ENCODE results near the gene ELMO1. TPM values are rescaled to one million over a fixed set of nuclear protein-coding genes. Genes with fewer than 3 reads are reported as not detected.
A peak's percentile ranks its signal among the peaks of the same experiment; 100 is the strongest.

The ELMO1 gene
- total RNA-seq, 1 experiment from 2014 or later = 1.1 TPM

GRCh38 chr7:37031571-37032257 lies 416.9 kb downstream of the ELMO1 start:
- Histone ChIP-seq H3K27me3 (ENCODE audit: insufficient read depth, low read length) (no peaks in the 10 kb centered on the region), H3K9me3 (ENCODE audit: control insufficient read depth in 1 of 2, insufficient read depth in 1 of 2, low read depth in 1 of 2, low read length in 2 of 2) (no peaks in the 10 kb centered on the region), H3K79me2 (ENCODE audit: insufficient read depth, low read length) (no peaks in the 10 kb centered on the region), H3K4me3 (replicated peaks in 1 of 2; ENCODE audit: low read depth in 1 of 2, low read length in 2 of 2) (peak overlapping the region in 1 of 2 experiments; percentile 21; a peak in 1 of 4 replicates), H3K27ac (ENCODE audit: low read depth, low read length) (peak overlapping the region; percentile 90), H3K4me2 (ENCODE audit: low read length) (peak overlapping the region; percentile 70), H3K36me3 (ENCODE audit: control insufficient read depth in 1 of 2, insufficient read depth in 2 of 2, low read length in 2 of 2) (no peaks in the 10 kb centered on the region), H2AFZ (ENCODE audit: low read depth, low read length, poor library complexity, severe bottlenecking) (peak overlapping the region; percentile 34), H3K9ac (ENCODE audit: low read length) (peak overlapping the region; percentile 43), H3K9me2 (ENCODE audit: insufficient read depth) (no peaks in the 10 kb centered on the region), H4K20me1 (ENCODE audit: insufficient read depth) (no peaks in the 10 kb centered on the region), H3K4me1 (ENCODE audit: control insufficient read depth in 1 of 2, insufficient read depth in 2 of 2, low read length in 2 of 2) (peaks cover 46 to 59% of the 10 kb centered on the region in 2 experiments)
- ChIA-PET RAD21 (ENCODE audit: low non-redundant PET in 1 of 2, low total read pairs in 2 of 2, uncharacterized antibody in 2 of 2, unreplicated experiment in 2 of 2) (interaction anchor here in 1 of 2 experiments (0.6 kb wide), 1 partner anchor 150 kb away, joined by 3 read pairs; no protein-coding TSS in a partner anchor), POLR2A (no interaction called here), CTCF (no interaction called here)
- BruUV-seq (replicated peaks) = no TSS peak
- ATAC-seq (peak; percentile 92), DNase-seq (ENCODE audit: low read depth, low spot score) (peak; percentile 99)
- intact Hi-C loops (cut with micrococcal nuclease) = no loop called here
- TF ChIP-seq RAD21 (IDR thresholded peaks at IDR 0.05; ENCODE audit: low read depth) (0 out of 2 replicates have a peak, but pooled peaks have one; percentile 33), TCF7L2 (IDR thresholded peaks at IDR 0.05; ENCODE audit: borderline replicate concordance, extremely low read depth, insufficient read depth, insufficient read length) (peak; percentile 90), FOSL1 (IDR thresholded peaks at IDR 0.05; ENCODE audit: low read depth) (peak; percentile 100), CEBPB (IDR thresholded peaks at IDR 0.05; ENCODE audit: low read depth) (peak; percentile 85; the same call in 1 of the 2 replicates), SRF (IDR thresholded peaks at IDR 0.05; ENCODE audit: low read depth) (peak; percentile 91), YY1 (IDR thresholded peaks at IDR 0.05; ENCODE audit: extremely low read depth, insufficient replicate concordance, low read depth, low read length) (peak; percentile 31), CTCF (IDR thresholded peaks at IDR 0.05 in 2 of 3, conservative IDR thresholded peaks at IDR 0.05 in 1 of 3; ENCODE audit: borderline replicate concordance in 1 of 3, insufficient read depth in 1 of 3, low read depth in 2 of 3, low read length in 2 of 3) (no peak), SP1 (IDR thresholded peaks at IDR 0.05; ENCODE audit: low read depth) (peak; percentile 98), EZH2 (IDR thresholded peaks at IDR 0.05) (no peak), EGR1 (IDR thresholded peaks at IDR 0.05; ENCODE audit: low read depth) (peak; percentile 37; the same call in 1 of the 2 replicates), POLR2AphosphoS5 (IDR thresholded peaks at IDR 0.05; ENCODE audit: low read depth, low read length) (peak; percentile 63), ELF1 (IDR thresholded peaks at IDR 0.05; ENCODE audit: borderline replicate concordance, low read depth) (peak; percentile 47; the same call in 1 of the 2 replicates), JUND (IDR thresholded peaks at IDR 0.05) (peak; percentile 100), ZNF274 (IDR thresholded peaks at IDR 0.05; ENCODE audit: low read depth, low read length) (no peak), REST (IDR thresholded peaks at IDR 0.05; ENCODE audit: low read depth) (no peak), CBX3 (IDR thresholded peaks at IDR 0.05; ENCODE audit: low read depth) (peak; percentile 94), ZFX (IDR thresholded peaks at IDR 0.05) (no peak), SIN3A (IDR thresholded peaks at IDR 0.05; ENCODE audit: low read depth) (peak; percentile 92)
- TF ChIP-seq, protein P1, sequence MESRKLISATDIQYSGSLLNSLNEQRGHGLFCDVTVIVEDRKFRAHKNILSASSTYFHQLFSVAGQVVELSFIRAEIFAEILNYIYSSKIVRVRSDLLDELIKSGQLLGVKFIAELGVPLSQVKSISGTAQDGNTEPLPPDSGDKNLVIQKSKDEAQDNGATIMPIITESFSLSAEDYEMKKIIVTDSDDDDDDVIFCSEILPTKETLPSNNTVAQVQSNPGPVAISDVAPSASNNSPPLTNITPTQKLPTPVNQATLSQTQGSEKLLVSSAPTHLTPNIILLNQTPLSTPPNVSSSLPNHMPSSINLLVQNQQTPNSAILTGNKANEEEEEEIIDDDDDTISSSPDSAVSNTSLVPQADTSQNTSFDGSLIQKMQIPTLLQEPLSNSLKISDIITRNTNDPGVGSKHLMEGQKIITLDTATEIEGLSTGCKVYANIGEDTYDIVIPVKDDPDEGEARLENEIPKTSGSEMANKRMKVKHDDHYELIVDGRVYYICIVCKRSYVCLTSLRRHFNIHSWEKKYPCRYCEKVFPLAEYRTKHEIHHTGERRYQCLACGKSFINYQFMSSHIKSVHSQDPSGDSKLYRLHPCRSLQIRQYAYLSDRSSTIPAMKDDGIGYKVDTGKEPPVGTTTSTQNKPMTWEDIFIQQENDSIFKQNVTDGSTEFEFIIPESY (IDR thresholded peaks at IDR 0.05; ENCODE audit: extremely low read depth, insufficient replicate concordance, low read length) = no peak
- TF ChIP-seq, protein P2, sequence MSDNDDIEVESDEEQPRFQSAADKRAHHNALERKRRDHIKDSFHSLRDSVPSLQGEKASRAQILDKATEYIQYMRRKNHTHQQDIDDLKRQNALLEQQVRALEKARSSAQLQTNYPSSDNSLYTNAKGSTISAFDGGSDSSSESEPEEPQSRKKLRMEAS (IDR thresholded peaks at IDR 0.05) = peak; percentile 78
